ENCODE data around the gene GPR75. TPM values are rescaled to one million over a fixed set of nuclear protein-coding genes. Genes with fewer than 3 reads are reported as not detected.

The GPR75 gene
- total RNA-seq, 1 experiment from 2014 or later = 5.3 TPM

- TF ChIP-seq CTCF (conservative IDR thresholded peaks at IDR 0.05) = no peak
- Histone ChIP-seq H3T11ph (ENCODE audit: low read length) (no peak overlapping the region), H3K79me1 (ENCODE audit: insufficient read depth, low read depth, low read length, poor library complexity, severe bottlenecking) (no peaks in the 10 kb centered on the region), H2BK15ac (ENCODE audit: low read depth, low read length) (no peak overlapping the region), H2BK5ac (ENCODE audit: insufficient read length, low read length) (no peak overlapping the region), H3K23me2 (ENCODE audit: insufficient read length, low read depth, low read length, poor library complexity, severe bottlenecking) (no peaks in the 10 kb centered on the region), H4K8ac (replicated peaks; ENCODE audit: insufficient read length, low read depth, low read length) (no peak overlapping the region), H4K91ac (ENCODE audit: insufficient read length, low read depth, low read length) (no peak overlapping the region), H3K9me3 (ENCODE audit: control insufficient read depth, low read depth, low read length) (no peaks in the 10 kb centered on the region), H3K14ac (ENCODE audit: insufficient read depth, low read length) (no peak overlapping the region), H2AFZ (ENCODE audit: low read length) (no peak overlapping the region), H3K79me2 (ENCODE audit: insufficient read depth, low read length) (no peaks in the 10 kb centered on the region), H2BK120ac (ENCODE audit: low read depth, low read length, poor library complexity, severe bottlenecking) (no peak overlapping the region), H2AK5ac (ENCODE audit: insufficient read length, low read length) (no peak overlapping the region), H3K56ac (ENCODE audit: insufficient read length, low read depth, low read length) (no peak overlapping the region), H3K4me1 (ENCODE audit: insufficient read depth, low read length) (no peaks in the 10 kb centered on the region), H4K20me1 (ENCODE audit: control insufficient read depth, insufficient read depth, insufficient read length) (no peaks in the 10 kb centered on the region), H3K27ac (ENCODE audit: insufficient read length, low read depth, low read length) (no peak overlapping the region), H3K27me3 (ENCODE audit: insufficient read depth, low read length) (no peaks in the 10 kb centered on the region; the same call in 1 of the 2 replicates), H3K9ac (ENCODE audit: extremely low read depth, insufficient read length, low read length) (no peak overlapping the region), H2BK20ac (ENCODE audit: low read depth, low read length, poor library complexity, severe bottlenecking) (no peak overlapping the region), H4K5ac (ENCODE audit: insufficient read length, low read depth, low read length) (no peak overlapping the region), H2BK12ac (ENCODE audit: insufficient read length, low read depth, low read length) (no peak overlapping the region), H3K4ac (ENCODE audit: low read depth, low read length) (no peak overlapping the region), H3K4me2 (ENCODE audit: insufficient read depth, insufficient read length, low read length) (no peak overlapping the region), H3K23ac (ENCODE audit: insufficient read length, low read depth, low read length) (no peak overlapping the region), H3K18ac (ENCODE audit: insufficient read length, low read depth, low read length) (no peak overlapping the region)
- Mint-ChIP-seq H3K4me3 (no peak overlapping the region), H3K36me3 (ENCODE audit: insufficient read depth in 1 of 3, low read depth in 3 of 3) (peaks cover 16 to 26% (median 22%) of the 10 kb centered on the region in 3 experiments; a peak in 6 of 7 replicates), H3K27me3 (ENCODE audit: low read depth) (no peaks in the 10 kb centered on the region), H3K9me3 (no peaks in the 10 kb centered on the region), H3K27ac (no peak overlapping the region), H3K4me1 (peaks cover 3 to 6% of the 10 kb centered on the region in 2 experiments; a peak in 2 of 4 replicates)
- WGBS (ENCODE audit: extremely low coverage, insufficient read length, low lambda C conversion rate) = no CpG with 5 or more reads among the region's 5 CpGs
- DNase-seq = no peak
Measured at GRCh38 chr2:53861824-53862223, 2.1 kb upstream of the GPR75 start.
